Spleen (tissue), 7 donors: Measurements from ENCODE around the gene SEMA3A.

ENCODE experiments used
- CTCF ChIP-seq, 11 experiments: fragments of 200-600 bp in 7 of 11; fragments of 450-650 bp in 4 of 11; sonication (generic) in 4 of 11; IDR thresholded peaks in 8 of 11; conservative IDR thresholded peaks in 3 of 11; 1 replicate in 7 of 11; 2 replicates in 4 of 11; pipeline versions ENCODE4 v1.4.0 to v1.8.0; 2016 to 2021; ENCODE audit warnings: antibody characterized with exemption in 11 of 11, inconsistent platforms in 4 of 11, mild to moderate bottlenecking in 1 of 11
- POLR2A ChIP-seq, 3 donors: fragments of 450-650 bp; IDR thresholded peaks; one replicate each; pipeline ENCODE4 v1.5.1; 2017; ENCODE audit warnings: antibody characterized with exemption in 3 of 3, mild to moderate bottlenecking in 1 of 3
- donor health status: DM: no; HTN: no; CAD: no; lungs with moderate emphysema.
- donor health status: DM: no; HTN: no; CAD: no.
- donor health status: DM: no; HTN: no; CAD: no.

- no peak for TF ChIP-seq CTCF (IDR thresholded peaks at IDR 0.05 in 8 of 11, conservative IDR thresholded peaks at IDR 0.05 in 3 of 11)
- TF ChIP-seq POLR2A (IDR thresholded peaks at IDR 0.05): no peak
These were observed 23.9 kb downstream of the SEMA3A start for GRCh38 chr7:84170646-84171045.
